Uterus (tissue), 4 donors: ENCODE data around the gene PTH. TPM values are rescaled to one million over a fixed set of nuclear protein-coding genes. Genes with fewer than 3 reads are reported as not detected.

Source experiments
- DNase-seq, 2 donors: peaks; one replicate each; pipeline ENCODE4 v3.0.0-alpha.2; 2019 to 2020
- H3K27ac ChIP-seq, 2 donors: fragments of 200-600 bp; sonication (generic); 1 replicate in 1 of 2; 2 replicates in 1 of 2; pipeline ENCODE4 v1.5.1; 2016 to 2018
- H3K27me3 ChIP-seq, 2 donors: fragments of 200-600 bp; sonication (generic); one replicate each; pipeline ENCODE4 v1.5.1; 2018 to 2019; ENCODE audit warnings: control low read depth in 1 of 2
- H3K36me3 ChIP-seq, 2 donors: fragments of 200-600 bp; sonication (generic); one replicate each; pipeline ENCODE4 v1.5.1; 2019; ENCODE audit warnings: control low read depth in 1 of 2
- H3K4me1 ChIP-seq, 2 donors: fragments of 200-600 bp; sonication (generic); one replicate each; pipeline ENCODE4 v1.5.1; 2018 to 2019; ENCODE audit warnings: control low read depth in 1 of 2
- H3K4me3 ChIP-seq, 2 donors: fragments of 200-600 bp; sonication (generic); 1 replicate in 1 of 2; 2 replicates in 1 of 2; pipeline ENCODE4 v1.5.1; 2018 to 2019; ENCODE audit warnings: mild to moderate bottlenecking in 1 of 2
- H3K9me3 ChIP-seq, 2 donors: fragments of 200-600 bp; sonication (generic); one replicate each; pipeline ENCODE4 v1.5.1; 2019; ENCODE audit warnings: control low read depth in 1 of 2
- POLR2A ChIP-seq, 2 donors: fragments of 450-650 bp; IDR thresholded peaks; one replicate each; pipeline ENCODE4 v1.6.1; 2016; ENCODE audit warnings: antibody characterized with exemption in 2 of 2, mild to moderate bottlenecking in 1 of 2, moderate library complexity in 1 of 2
- intact Hi-C: fragments of 100-400 bp; cut with DNase I; formaldehyde crosslinking; loops from one replicate; pipeline ENCODE4 v1.15.1; 2023; ENCODE audit warnings: low total_unique reads
- total RNA-seq, 4 donors: library from RNA; depleted of rRNA in 3 of 4; stranded (reverse); fragments of >200 nt in 3 of 4; gene quantifications; one replicate each; pipeline versions ENCODE4 v1.1.0 to v1.2.4, GENCODE V29; 2014 to 2023
- TF ChIP-seq, protein P1 (sequence below), 4 experiments: fragments of 200-600 bp in 2 of 4; fragments of 450-650 bp in 2 of 4; sonication (generic) in 2 of 4; IDR thresholded peaks; one replicate each; pipeline ENCODE4 v1.5.1; 2016 to 2019; ENCODE audit warnings: antibody characterized with exemption in 4 of 4, mild to moderate bottlenecking in 2 of 4, moderate library complexity in 1 of 4
- donor health status: DM: yes; HTN: yes; CAD: no.

The PTH gene
- total RNA-seq, 4 donors from 2014 or later: not detected

DNA sequence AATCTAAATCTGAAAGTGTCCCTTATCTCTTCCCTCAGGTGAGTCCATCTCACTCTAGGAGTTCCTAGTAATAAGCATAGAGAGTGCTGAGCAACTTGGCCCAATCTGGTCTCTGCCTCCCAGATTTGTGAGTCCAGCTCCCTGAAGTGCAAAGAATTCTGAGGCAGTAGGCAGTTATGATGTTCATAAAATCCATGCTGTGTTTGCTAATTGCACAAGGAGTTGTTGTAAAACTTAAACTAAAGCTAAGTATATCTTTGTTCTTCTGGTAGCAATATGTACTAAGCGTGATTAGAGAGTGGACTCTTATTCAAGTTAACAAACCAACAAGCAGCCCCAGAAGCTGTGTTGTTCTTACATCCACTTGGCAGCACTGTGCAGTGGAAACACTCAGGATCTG, 7.6 kb upstream of the PTH start:
- no peak for DNase-seq
- H3K9me3 ChIP-seq: no peaks in the 10 kb centered on the region
- intact Hi-C loops: no loop called here
- no peak overlapping the region for H3K4me3 ChIP-seq
- H3K27ac ChIP-seq: no peak overlapping the region
- no peaks in the 10 kb centered on the region for H3K36me3 ChIP-seq
- TF ChIP-seq POLR2A (IDR thresholded peaks at IDR 0.05): no peak
- TF ChIP-seq, protein P1, sequence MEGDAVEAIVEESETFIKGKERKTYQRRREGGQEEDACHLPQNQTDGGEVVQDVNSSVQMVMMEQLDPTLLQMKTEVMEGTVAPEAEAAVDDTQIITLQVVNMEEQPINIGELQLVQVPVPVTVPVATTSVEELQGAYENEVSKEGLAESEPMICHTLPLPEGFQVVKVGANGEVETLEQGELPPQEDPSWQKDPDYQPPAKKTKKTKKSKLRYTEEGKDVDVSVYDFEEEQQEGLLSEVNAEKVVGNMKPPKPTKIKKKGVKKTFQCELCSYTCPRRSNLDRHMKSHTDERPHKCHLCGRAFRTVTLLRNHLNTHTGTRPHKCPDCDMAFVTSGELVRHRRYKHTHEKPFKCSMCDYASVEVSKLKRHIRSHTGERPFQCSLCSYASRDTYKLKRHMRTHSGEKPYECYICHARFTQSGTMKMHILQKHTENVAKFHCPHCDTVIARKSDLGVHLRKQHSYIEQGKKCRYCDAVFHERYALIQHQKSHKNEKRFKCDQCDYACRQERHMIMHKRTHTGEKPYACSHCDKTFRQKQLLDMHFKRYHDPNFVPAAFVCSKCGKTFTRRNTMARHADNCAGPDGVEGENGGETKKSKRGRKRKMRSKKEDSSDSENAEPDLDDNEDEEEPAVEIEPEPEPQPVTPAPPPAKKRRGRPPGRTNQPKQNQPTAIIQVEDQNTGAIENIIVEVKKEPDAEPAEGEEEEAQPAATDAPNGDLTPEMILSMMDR (IDR thresholded peaks at IDR 0.05): no peak
- no peaks in the 10 kb centered on the region for H3K27me3 ChIP-seq
- no peaks in the 10 kb centered on the region for H3K4me1 ChIP-seq

DNA sequence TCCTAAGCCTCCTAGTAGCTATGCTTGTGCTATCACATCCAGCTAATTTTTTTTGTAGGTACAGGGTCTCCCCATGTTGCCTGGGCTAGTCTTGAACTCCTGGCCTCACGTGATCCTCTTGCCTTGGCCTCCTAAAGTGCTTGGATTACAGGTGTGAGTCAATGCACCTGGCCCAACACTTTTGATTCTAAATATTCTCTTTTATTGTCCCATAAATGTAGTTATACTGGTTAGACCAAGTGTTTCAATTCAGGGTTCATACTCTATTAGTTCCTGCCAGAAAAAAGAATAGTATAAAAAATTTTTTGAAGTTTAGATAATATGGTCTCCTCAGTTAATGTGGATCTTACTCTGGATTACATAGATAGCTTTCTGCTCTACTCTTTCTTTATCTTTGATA, 6.7 kb upstream of the PTH start:
- Histone ChIP-seq H3K4me1 (no peaks in the 10 kb centered on the region), H3K4me3 (no peak overlapping the region), H3K36me3 (no peaks in the 10 kb centered on the region), H3K27ac (no peak overlapping the region), H3K9me3 (no peaks in the 10 kb centered on the region), H3K27me3 (no peaks in the 10 kb centered on the region)
- DNase-seq: no peak
- intact Hi-C loops: no loop called here
- TF ChIP-seq, protein P1 (IDR thresholded peaks at IDR 0.05): no peak
- no peak for TF ChIP-seq POLR2A (IDR thresholded peaks at IDR 0.05)

DNA sequence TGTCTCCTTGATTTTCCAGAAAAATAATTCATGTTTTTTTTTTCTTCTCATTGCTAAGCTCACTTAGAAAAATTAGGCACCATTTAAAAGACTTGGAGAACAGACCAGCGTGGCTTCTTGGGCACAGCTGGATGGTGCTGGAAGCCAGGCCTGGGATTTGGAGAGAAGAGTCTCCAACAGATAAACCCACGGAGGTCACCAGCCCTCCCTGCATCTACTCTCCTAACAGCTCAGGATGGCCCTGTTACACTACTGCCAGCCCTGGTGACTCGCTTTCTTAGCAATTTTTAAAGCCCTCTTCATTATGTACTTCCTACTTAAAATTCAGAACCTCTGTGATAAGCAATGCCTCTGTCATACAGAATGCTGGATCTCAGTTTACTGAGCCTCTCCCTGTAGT, 1.7 kb downstream of the PTH start:
- intact Hi-C loops: no loop called here
- Histone ChIP-seq H3K4me1 (no peaks in the 10 kb centered on the region), H3K9me3 (no peaks in the 10 kb centered on the region), H3K27ac (no peak overlapping the region), H3K36me3 (no peaks in the 10 kb centered on the region), H3K27me3 (no peaks in the 10 kb centered on the region), H3K4me3 (no peak overlapping the region)
- no peak for DNase-seq
- TF ChIP-seq POLR2A (IDR thresholded peaks at IDR 0.05): no peak
- TF ChIP-seq, protein P1 (IDR thresholded peaks at IDR 0.05): no peak

DNA sequence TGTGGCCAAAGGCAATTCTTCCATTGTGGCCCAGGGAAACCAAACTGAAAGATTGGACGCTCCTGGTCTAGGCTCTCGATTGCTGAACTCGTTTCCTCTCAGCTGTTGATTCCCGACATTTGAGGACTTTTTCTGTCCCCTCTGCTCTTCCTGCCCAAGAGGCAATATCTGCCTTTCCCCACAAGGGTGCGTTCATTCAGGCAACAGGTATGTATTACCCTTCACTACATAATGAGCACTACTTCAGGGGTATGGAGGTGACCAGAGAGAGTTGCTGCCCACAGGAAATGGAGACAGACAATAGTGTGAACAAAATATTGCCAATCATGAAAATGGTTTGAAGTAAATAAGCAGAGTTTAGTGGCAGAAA, 8.2 kb downstream of the PTH start:
- TF ChIP-seq, protein P1 (IDR thresholded peaks at IDR 0.05): no peak
- TF ChIP-seq POLR2A (IDR thresholded peaks at IDR 0.05): no peak
- Histone ChIP-seq H3K9me3 (no peaks in the 10 kb centered on the region), H3K4me1 (no peaks in the 10 kb centered on the region), H3K27ac (no peak overlapping the region), H3K36me3 (no peaks in the 10 kb centered on the region), H3K4me3 (no peak overlapping the region), H3K27me3 (no peaks in the 10 kb centered on the region)
- no peak for DNase-seq
- intact Hi-C loops: no loop called here

DNA sequence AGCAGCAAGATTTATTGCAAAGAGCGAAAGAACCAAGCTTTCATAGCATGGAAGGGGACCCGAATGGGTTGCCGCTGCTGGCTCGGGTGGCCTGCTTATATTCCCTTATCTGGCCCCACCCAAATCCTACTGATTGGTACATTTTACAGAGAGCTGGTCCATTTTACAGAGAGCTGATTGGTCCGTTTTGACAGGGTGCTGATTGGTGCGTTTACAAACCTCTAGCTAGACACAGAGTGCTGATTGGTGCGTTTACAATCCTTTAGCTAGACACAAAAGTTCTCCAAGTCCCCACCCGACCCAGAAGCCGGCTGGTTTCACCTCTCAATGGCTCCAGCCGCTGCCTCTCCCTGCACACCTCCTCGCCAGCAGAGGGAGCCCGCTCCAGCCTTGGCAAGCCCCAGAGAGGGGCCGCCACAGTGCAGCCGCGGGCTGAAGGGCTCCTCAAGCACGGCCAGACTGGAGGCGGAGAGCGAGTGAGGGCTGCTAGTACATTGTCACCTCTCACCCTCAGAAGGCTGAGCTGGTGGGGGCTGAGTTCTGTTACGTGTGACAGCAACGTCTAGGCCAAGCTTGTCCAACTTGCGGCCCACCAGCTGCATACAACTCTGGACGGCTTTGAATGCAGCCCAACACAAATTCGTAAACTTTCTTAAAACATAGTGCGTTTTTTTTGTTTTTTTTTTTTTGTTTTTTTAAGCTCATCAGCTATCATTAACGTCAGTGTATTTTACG, 8.7 kb downstream of the PTH start:
- peak in 1 of 2 donors; percentile 23 for DNase-seq
- H3K27ac ChIP-seq: no peak overlapping the region
- H3K36me3 ChIP-seq: no peaks in the 10 kb centered on the region
- H3K9me3 ChIP-seq: no peaks in the 10 kb centered on the region
- no peaks in the 10 kb centered on the region for H3K27me3 ChIP-seq
- TF ChIP-seq, protein P1 (IDR thresholded peaks at IDR 0.05): peak in 1 of 4 experiments; percentile 15
- no peak for TF ChIP-seq POLR2A (IDR thresholded peaks at IDR 0.05)
- no peak overlapping the region for H3K4me3 ChIP-seq
- H3K4me1 ChIP-seq: no peaks in the 10 kb centered on the region
- intact Hi-C loops: no loop called here
